ENCODE results near the gene SUCO. TPM values are rescaled to one million over a fixed set of nuclear protein-coding genes. Genes with fewer than 3 reads are reported as not detected.
"Not testable (repeated sequence)": the region's sequence is repeated elsewhere in the genome, so short reads cannot be mapped to it uniquely, and the experiment has no call there.

SUCO gene
- total RNA-seq, 1 experiment from 2014 or later: 15.0 TPM

- in situ Hi-C loops (cut with HindIII; ENCODE audit: low pct_unique_long_range_greater_than_20kb, low sequenced_read_pairs): no loop called here
Measured at GRCh38 chr1:172585861-172586260, 52.9 kb downstream of the SUCO start.

GRCh38 chr1:172588296-172589291 lies 55.6 kb downstream of the SUCO start:
- peak; percentile 68 for DNase-seq (ENCODE audit: low read depth, low spot score)
- in situ Hi-C loops (cut with HindIII; ENCODE audit: low pct_unique_long_range_greater_than_20kb, low sequenced_read_pairs): no loop called here

More at GRCh38 chr1:172585861-172586260, 52.9 kb downstream of the SUCO start:
- no peak for DNase-seq (ENCODE audit: low read depth, low spot score)

- no peak for DNase-seq (ENCODE audit: low read depth, low spot score)
- in situ Hi-C loops (cut with HindIII; ENCODE audit: low pct_unique_long_range_greater_than_20kb, low sequenced_read_pairs): no loop called here
Measured at GRCh38 chr1:172589553-172589952, 56.6 kb downstream of the SUCO start.

GRCh38 chr1:172591429-172591828 lies 58.5 kb downstream of the SUCO start:
- DNase-seq (ENCODE audit: low read depth, low spot score); in situ Hi-C loops (cut with HindIII; ENCODE audit: low pct_unique_long_range_greater_than_20kb, low sequenced_read_pairs): not testable (repeated sequence)

- DNase-seq (ENCODE audit: low read depth, low spot score); in situ Hi-C loops (cut with HindIII; ENCODE audit: low pct_unique_long_range_greater_than_20kb, low sequenced_read_pairs): not testable (repeated sequence)
Measured at GRCh38 chr1:172595066-172595465, 62.1 kb downstream of the SUCO start.

GRCh38 chr1:172596782-172597181 lies 63.8 kb downstream of the SUCO start:
- in situ Hi-C loops (cut with HindIII; ENCODE audit: low pct_unique_long_range_greater_than_20kb, low sequenced_read_pairs); DNase-seq (ENCODE audit: low read depth, low spot score): not testable (repeated sequence)

- DNase-seq (ENCODE audit: low read depth, low spot score): no peak
- in situ Hi-C loops (cut with HindIII; ENCODE audit: low pct_unique_long_range_greater_than_20kb, low sequenced_read_pairs): no loop called here
Measured at GRCh38 chr1:172599912-172600311, 67.0 kb downstream of the SUCO start.

- in situ Hi-C loops (cut with HindIII; ENCODE audit: low pct_unique_long_range_greater_than_20kb, low sequenced_read_pairs): no loop called here
- DNase-seq (ENCODE audit: low read depth, low spot score): no peak
Measured at GRCh38 chr1:172600615-172601014, 67.7 kb downstream of the SUCO start.

GRCh38 chr1:172601046-172601630 lies 68.2 kb downstream of the SUCO start:
- DNase-seq (ENCODE audit: low read depth, low spot score): no peak
- in situ Hi-C loops (cut with HindIII; ENCODE audit: low pct_unique_long_range_greater_than_20kb, low sequenced_read_pairs): no loop called here

- peak; percentile 79 for DNase-seq (ENCODE audit: low read depth, low spot score)
- in situ Hi-C loops (cut with HindIII; ENCODE audit: low pct_unique_long_range_greater_than_20kb, low sequenced_read_pairs): no loop called here
Measured at GRCh38 chr1:172602706-172603105, 69.8 kb downstream of the SUCO start.

- no peak for DNase-seq (ENCODE audit: low read depth, low spot score)
- in situ Hi-C loops (cut with HindIII; ENCODE audit: low pct_unique_long_range_greater_than_20kb, low sequenced_read_pairs): no loop called here
Measured at GRCh38 chr1:172603816-172604215, 70.9 kb downstream of the SUCO start.

- in situ Hi-C loops (cut with HindIII; ENCODE audit: low pct_unique_long_range_greater_than_20kb, low sequenced_read_pairs): no loop called here
- DNase-seq (ENCODE audit: low read depth, low spot score): no peak
Measured at GRCh38 chr1:172605641-172606040, 72.7 kb downstream of the SUCO start.

- in situ Hi-C loops (cut with HindIII; ENCODE audit: low pct_unique_long_range_greater_than_20kb, low sequenced_read_pairs): no loop called here
Measured at GRCh38 chr1:172607145-172607544, 74.2 kb downstream of the SUCO start.

GRCh38 chr1:172608098-172608601 lies 75.2 kb downstream of the SUCO start:
- no peak for DNase-seq (ENCODE audit: low read depth, low spot score)
- in situ Hi-C loops (cut with HindIII; ENCODE audit: low pct_unique_long_range_greater_than_20kb, low sequenced_read_pairs): no loop called here

More at GRCh38 chr1:172607145-172607544, 74.2 kb downstream of the SUCO start:
- no peak for DNase-seq (ENCODE audit: low read depth, low spot score)

- DNase-seq (ENCODE audit: low read depth, low spot score): peak; percentile 49
- in situ Hi-C loops (cut with HindIII; ENCODE audit: low pct_unique_long_range_greater_than_20kb, low sequenced_read_pairs): no loop called here
Measured at GRCh38 chr1:172609528-172609927, 76.6 kb downstream of the SUCO start.

- in situ Hi-C loops (cut with HindIII; ENCODE audit: low pct_unique_long_range_greater_than_20kb, low sequenced_read_pairs): no loop called here
- no peak for DNase-seq (ENCODE audit: low read depth, low spot score)
Measured at GRCh38 chr1:172612478-172612877, 79.5 kb downstream of the SUCO start.

GRCh38 chr1:172613294-172613693 lies 80.3 kb downstream of the SUCO start:
- no peak for DNase-seq (ENCODE audit: low read depth, low spot score)
- in situ Hi-C loops (cut with HindIII; ENCODE audit: low pct_unique_long_range_greater_than_20kb, low sequenced_read_pairs): no loop called here

- in situ Hi-C loops (cut with HindIII; ENCODE audit: low pct_unique_long_range_greater_than_20kb, low sequenced_read_pairs): no loop called here
Measured at GRCh38 chr1:172616195-172616594, 83.2 kb downstream of the SUCO start.

More at GRCh38 chr1:172616195-172616594, 83.2 kb downstream of the SUCO start:
- DNase-seq (ENCODE audit: low read depth, low spot score): no peak

All from SK-MEL-5 (cell line).